Neural crest cell (in vitro differentiated cells): ENCODE measurements around the gene RAB29. TPM values are rescaled to one million over a fixed set of nuclear protein-coding genes. Genes with fewer than 3 reads are reported as not detected.

ENCODE experiments used
- DNase-seq: peaks from one replicate; pipeline ENCODE4 v3.0.0; 2021; ENCODE audit warnings: low read depth, mixed read lengths, low spot score
- H3K27ac Mint-ChIP-seq: one replicate; pipeline ENCODE4 v1.8.0; 2021; ENCODE audit warnings: mild to moderate bottlenecking, mixed read lengths; ENCODE audit not compliant: unreplicated experiment
- H3K27me3 Mint-ChIP-seq: 2 replicates; pipeline ENCODE4 v1.8.0; 2021; ENCODE audit warnings: low read depth, mild to moderate bottlenecking, mixed read lengths
- H3K36me3 Mint-ChIP-seq: 2 replicates; pipeline ENCODE4 v1.8.0; 2021; ENCODE audit warnings: low read depth, mild to moderate bottlenecking, mixed read lengths
- H3K4me1 Mint-ChIP-seq: 2 replicates; pipeline ENCODE4 v1.8.0; 2021; ENCODE audit warnings: mixed read lengths
- H3K4me3 Mint-ChIP-seq: one replicate; pipeline ENCODE4 v1.8.0; 2021; ENCODE audit warnings: mild to moderate bottlenecking, mixed read lengths
- H3K9me3 Mint-ChIP-seq: 2 replicates; pipeline ENCODE4 v1.8.0; 2021; ENCODE audit warnings: mixed read lengths
- CTCF ChIP-seq: fragments of 200-600 bp; sonication (generic); conservative IDR thresholded peaks from 2 replicates; pipeline ENCODE4 v1.5.0; 2021; ENCODE audit warnings: antibody characterized with exemption, mild to moderate bottlenecking
- total RNA-seq: library from RNA; stranded (reverse); gene quantifications from 2 replicates; pipeline ENCODE4 v1.2.1, GENCODE V29; 2021

Gene RAB29
- total RNA-seq, 1 donor from 2014 or later, result 9.0 TPM

- Mint-ChIP-seq H3K27me3 (peaks cover 57% of the 10 kb centered on the region), H3K27ac (no peak overlapping the region), H3K4me1 (peaks cover 14% of the 10 kb centered on the region), H3K36me3 (peaks cover 2% of the 10 kb centered on the region), H3K9me3 (no peaks in the 10 kb centered on the region), H3K4me3 (peak overlapping the region; percentile 44)
- no peak for DNase-seq
- no peak for TF ChIP-seq CTCF
Observed at GRCh38 chr1:205772607-205773032, 2.7 kb downstream of the RAB29 start.

GRCh38 chr1:205770618-205771017, 4.7 kb downstream of the RAB29 start:
- no peak for DNase-seq
- TF ChIP-seq CTCF, result no peak
- Mint-ChIP-seq H3K4me1 (peaks cover 14% of the 10 kb centered on the region), H3K4me3 (peak overlapping the region; percentile 27), H3K36me3 (peaks cover 2% of the 10 kb centered on the region), H3K9me3 (no peaks in the 10 kb centered on the region), H3K27me3 (peaks cover 46% of the 10 kb centered on the region), H3K27ac (no peak overlapping the region)

DNA sequence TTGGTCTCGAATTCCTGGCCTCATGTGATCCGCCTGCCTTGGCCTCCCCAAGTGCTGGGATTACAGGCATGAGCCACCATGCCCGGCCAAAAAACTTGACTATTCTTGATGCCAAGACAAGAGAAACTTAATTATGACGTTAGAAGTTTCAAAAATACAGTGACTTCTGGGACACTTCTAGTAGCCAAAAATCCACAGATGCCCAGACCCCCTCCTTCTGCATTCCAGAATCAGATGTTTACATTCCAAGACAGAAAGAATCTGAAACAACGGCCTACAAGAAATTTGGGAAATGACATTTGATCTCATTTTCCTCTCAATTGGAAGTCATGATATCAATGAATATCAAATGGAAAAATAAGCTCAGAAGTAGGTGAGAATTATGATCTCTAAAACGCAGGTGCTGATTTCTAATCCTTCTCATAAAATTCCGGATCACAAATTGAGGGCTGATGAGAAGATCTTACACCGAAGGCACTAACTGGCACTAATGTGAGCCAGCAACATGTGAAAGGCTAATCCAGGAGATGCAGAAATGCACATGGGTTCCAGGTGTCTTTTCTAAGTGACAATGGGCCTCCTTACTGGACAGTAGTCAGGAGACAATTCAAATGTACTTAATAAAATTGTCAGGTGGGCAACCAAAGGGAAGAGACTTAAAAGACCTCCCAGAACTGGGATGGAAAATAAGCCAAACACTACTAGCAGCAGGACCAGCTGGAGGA, 5.5 kb downstream of the RAB29 start:
- Mint-ChIP-seq H3K27me3 (peaks cover 38% of the 10 kb centered on the region), H3K36me3 (peaks cover 2% of the 10 kb centered on the region), H3K4me3 (no peak overlapping the region), H3K9me3 (no peaks in the 10 kb centered on the region), H3K4me1 (peaks cover 9% of the 10 kb centered on the region), H3K27ac (no peak overlapping the region)
- no peak for TF ChIP-seq CTCF
- DNase-seq, result no peak

- DNase-seq, result no peak
- Mint-ChIP-seq H3K9me3 (no peaks in the 10 kb centered on the region), H3K4me3 (no peak overlapping the region), H3K27ac (no peak overlapping the region), H3K27me3 (peaks cover 13% of the 10 kb centered on the region), H3K36me3 (peaks cover 2% of the 10 kb centered on the region), H3K4me1 (no peaks in the 10 kb centered on the region)
- no peak for TF ChIP-seq CTCF
Observed at GRCh38 chr1:205767248-205767647, 8.0 kb downstream of the RAB29 start.

DNA sequence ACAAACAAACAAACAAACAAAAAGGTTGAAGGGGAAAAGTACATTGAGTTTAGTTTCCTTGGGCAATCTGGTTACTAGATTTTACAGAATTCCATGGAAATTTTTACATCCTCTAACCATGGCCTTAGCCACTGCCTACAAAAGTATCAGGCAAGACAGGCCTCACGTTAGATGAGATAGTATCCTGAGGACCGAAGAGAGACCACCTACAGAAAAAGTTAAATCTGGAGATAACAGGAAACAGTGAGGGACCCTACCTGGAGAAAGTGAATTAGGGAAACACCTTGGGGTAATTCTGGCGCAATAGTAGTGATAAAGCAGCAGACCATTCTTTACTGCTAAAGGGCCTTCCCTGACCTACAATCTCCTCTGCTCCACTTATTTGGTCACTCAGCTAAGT, 8.7 kb downstream of the RAB29 start:
- no peak for DNase-seq
- peaks cover 7% of the 10 kb centered on the region for H3K27me3 Mint-ChIP-seq
- H3K9me3 Mint-ChIP-seq, result no peaks in the 10 kb centered on the region

More for the DNA sequence above, 8.7 kb downstream of the RAB29 start:
- H3K4me3 Mint-ChIP-seq, result no peak overlapping the region
- H3K4me1 Mint-ChIP-seq, result no peaks in the 10 kb centered on the region
- TF ChIP-seq CTCF, result no peak
- H3K36me3 Mint-ChIP-seq, result peaks cover 2% of the 10 kb centered on the region
- H3K27ac Mint-ChIP-seq, result no peak overlapping the region
